A204.1 (cell line): ENCODE measurements around the gene PANK4.
"Not testable (repeated sequence)": the region's sequence is repeated elsewhere in the genome, so short reads cannot be mapped to it uniquely, and the experiment has no call there.

Experiments used
- FAIRE-seq: peaks from 2 replicates; lab custom pipeline; 2012; peaks lifted over from hg19 to GRCh38; lab: Jason Lieb, UNC

PANK4 gene

GRCh38 chr1:2474104-2474844 lies 52.1 kb downstream of the PANK4 start:
- no peak for FAIRE-seq

- no peak for FAIRE-seq
These were observed 53.2 kb downstream of the PANK4 start for GRCh38 chr1:2473198-2473597.

- FAIRE-seq = no peak
These were observed 53.7 kb downstream of the PANK4 start for GRCh38 chr1:2472561-2473177.

GRCh38 chr1:2472109-2472508 lies 54.3 kb downstream of the PANK4 start:
- no peak for FAIRE-seq

GRCh38 chr1:2471587-2472001 lies 54.8 kb downstream of the PANK4 start:
- no peak for FAIRE-seq

- no peak for FAIRE-seq
These were observed 55.3 kb downstream of the PANK4 start for GRCh38 chr1:2471159-2471471.

- FAIRE-seq = no peak
These were observed 55.9 kb downstream of the PANK4 start for GRCh38 chr1:2470290-2471158.

- FAIRE-seq = no peak
These were observed 57.1 kb downstream of the PANK4 start for GRCh38 chr1:2469103-2469940.

GRCh38 chr1:2468540-2468939 lies 57.9 kb downstream of the PANK4 start:
- no peak for FAIRE-seq

- FAIRE-seq = no peak
These were observed 58.3 kb downstream of the PANK4 start for GRCh38 chr1:2468041-2468472.

- FAIRE-seq = no peak
These were observed 59.3 kb downstream of the PANK4 start for GRCh38 chr1:2466958-2467554.

GRCh38 chr1:2466270-2466665 lies 60.1 kb downstream of the PANK4 start:
- no peak for FAIRE-seq

- no peak for FAIRE-seq
These were observed 60.8 kb downstream of the PANK4 start for GRCh38 chr1:2465371-2466269.

GRCh38 chr1:2463396-2463795 lies 63.0 kb downstream of the PANK4 start:
- no peak for FAIRE-seq

- no peak for FAIRE-seq
These were observed 63.6 kb downstream of the PANK4 start for GRCh38 chr1:2462819-2463218.

GRCh38 chr1:2460996-2461751 lies 65.2 kb downstream of the PANK4 start:
- FAIRE-seq = no peak

- no peak for FAIRE-seq
These were observed 66.2 kb downstream of the PANK4 start for GRCh38 chr1:2460203-2460602.

GRCh38 chr1:2459757-2460156 lies 66.6 kb downstream of the PANK4 start:
- no peak for FAIRE-seq

GRCh38 chr1:2459102-2459753 lies 67.2 kb downstream of the PANK4 start:
- not testable (repeated sequence) for FAIRE-seq

GRCh38 chr1:2458687-2459086 lies 67.7 kb downstream of the PANK4 start:
- FAIRE-seq = no peak
